Bone marrow (tissue), 2 donors: Measurements from ENCODE around the gene ZC3H13.

Experiments used
- DNase-seq, 2 donors: peaks; one replicate each; lab custom pipeline; 2025; lab: John Stamatoyannopoulos, UW

Gene ZC3H13

DNA sequence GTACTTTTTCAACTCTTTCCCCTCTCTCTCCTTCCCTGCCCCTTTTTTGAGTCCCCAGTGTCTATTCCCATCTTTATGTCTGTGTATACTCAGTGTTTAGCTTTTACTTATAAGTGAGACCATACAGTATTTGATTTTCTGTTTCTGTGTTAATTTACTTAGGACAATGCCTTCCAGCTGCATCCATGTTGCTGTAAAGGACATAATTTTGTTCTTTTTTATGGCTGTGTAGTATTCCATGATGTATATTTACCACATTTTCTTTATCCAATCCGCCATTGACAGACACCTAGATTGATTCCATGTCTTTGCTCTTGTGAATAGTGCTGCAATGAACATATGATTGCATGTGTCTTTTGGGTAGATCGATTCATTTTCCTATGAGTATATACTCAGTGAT is 10.7 kb upstream of the ZC3H13 start:
- no peak for DNase-seq

DNA sequence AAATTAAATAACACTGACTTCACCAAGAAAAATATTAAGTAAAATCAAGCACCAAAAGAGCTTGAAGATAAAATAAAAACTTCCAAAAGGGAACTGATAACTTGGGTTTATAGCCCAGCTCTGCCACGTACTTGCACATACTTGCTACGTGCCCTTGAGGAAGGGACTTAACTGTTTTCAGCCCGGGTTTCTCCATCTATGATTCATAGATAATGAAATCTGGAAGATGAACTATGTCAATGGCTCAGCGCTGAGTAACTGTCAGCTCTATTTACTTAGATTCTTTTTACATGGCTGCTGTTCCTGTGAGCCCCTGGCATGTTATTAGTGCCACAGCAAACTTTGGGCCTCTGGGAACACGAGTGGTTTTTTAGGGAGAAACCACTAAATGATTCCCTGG is 9.6 kb upstream of the ZC3H13 start:
- no peak for DNase-seq

GRCh38 chr13:46059405-46059804 is 6.9 kb upstream of the ZC3H13 start:
- no peak for DNase-seq

DNA sequence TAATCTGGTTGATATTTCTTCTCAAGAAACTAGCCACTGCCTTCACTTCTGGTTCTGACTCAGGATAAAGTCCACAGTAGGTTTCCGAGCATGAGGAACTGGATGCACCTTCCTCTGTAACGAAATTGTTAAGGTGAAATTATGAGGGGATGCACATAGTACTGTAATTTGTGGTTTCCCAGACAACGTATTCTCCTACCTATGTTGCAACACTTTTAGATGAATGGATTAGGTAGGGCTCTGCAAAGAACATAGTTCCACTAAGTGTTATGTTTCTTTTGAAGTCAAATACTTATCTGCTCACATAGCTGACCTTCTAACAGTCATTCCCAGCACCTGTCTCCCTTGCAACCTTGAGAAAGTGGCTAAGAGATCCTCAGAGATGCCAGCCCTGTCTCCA is 5.7 kb upstream of the ZC3H13 start:
- DNase-seq, result no peak

DNA sequence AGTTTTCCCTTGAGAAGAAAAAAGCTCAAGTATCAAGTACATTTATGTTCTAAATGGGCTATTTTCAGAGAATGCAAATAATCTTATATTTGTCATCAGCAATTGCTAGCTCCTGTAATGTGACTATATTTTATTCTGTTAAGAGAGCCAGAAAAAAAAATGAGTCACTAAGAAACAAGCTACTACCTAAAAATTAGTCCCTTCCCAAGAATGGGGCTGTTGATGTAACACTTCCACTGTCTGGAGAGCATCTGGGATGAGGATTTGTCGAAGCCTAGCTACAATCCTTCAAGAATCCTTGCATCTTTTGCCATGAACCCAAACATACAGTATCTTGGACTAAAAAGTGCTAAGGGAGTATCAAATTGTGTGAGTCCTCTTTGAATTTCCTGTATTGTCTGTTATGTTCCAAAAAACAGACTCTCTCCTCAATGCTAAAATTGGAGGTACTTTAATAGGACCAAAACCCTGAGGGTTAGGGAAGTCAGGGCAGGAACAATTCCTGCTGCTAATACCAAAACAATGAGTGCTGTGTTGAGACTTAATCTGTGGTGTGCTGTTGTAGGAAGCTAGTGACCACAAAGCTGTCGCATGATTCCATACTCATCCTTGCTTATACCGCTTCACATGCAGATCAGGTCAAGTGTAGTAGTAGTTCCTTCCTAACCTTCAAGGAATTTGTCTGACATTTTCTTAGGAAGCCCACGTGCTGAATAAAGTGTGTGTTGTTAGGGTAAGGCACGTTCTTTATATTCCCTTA is 4.9 kb upstream of the ZC3H13 start:
- no peak for DNase-seq

DNA sequence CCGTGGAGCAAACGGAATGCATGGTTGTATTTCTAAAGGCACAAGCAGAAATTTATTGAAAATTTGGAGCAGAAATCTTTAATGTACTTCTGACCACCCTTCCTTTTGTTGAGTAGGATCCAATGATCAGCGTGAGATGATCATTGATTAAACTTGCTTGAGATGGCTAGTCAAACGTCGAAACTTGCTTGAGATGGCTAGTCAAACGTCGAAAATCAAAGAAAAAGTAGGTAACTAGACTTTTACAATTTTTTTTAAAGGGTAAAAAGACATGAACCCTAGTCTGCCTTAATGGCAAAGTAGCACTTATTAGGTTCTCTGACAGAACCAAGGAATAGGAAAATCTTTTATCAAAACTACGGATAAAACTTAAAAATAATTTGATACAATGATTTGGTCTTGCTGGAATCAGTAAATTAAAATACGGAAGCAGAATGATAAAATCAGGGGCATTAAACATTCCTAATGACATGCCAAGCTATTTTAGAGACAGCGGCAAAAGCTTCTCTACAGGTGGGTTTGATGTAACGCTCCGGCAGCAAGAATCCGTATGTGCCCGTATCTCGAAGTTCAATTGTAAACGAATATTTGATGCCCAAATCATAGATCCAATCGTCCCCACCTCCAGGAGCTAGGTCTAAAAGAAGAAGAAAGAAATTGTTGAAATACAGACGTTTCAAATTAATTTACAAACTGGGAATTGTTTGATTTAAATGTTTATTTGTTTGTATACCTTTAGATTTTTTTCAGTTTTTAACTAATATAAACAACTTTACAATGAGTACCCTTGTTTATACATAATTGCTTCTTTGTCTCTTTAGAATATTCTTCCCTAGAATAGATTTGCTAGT is 841 bp upstream of the ZC3H13 start:
- DNase-seq, result no peak

- DNase-seq, result no peak
Measured at GRCh38 chr13:46051968-46052318, 603 bp downstream of the ZC3H13 start.

DNA sequence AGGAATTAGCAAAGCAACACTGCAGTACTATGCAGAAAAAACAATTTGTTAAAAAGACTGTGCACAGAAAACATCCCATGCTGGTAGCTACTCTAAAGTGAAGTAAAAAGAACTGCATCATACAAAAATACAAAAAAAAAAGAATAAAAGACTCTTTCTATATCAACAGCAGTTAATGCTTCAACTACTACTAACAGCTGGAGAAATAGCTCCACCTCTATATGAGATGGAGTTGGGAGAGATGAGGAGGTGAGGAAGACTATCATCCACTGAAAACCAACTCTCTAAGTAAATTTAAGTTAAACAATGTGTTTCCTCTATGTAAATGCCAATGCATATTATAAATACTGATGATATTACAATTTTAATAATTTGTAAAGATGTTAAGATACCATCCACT is 1.8 kb downstream of the ZC3H13 start:
- no peak for DNase-seq

DNA sequence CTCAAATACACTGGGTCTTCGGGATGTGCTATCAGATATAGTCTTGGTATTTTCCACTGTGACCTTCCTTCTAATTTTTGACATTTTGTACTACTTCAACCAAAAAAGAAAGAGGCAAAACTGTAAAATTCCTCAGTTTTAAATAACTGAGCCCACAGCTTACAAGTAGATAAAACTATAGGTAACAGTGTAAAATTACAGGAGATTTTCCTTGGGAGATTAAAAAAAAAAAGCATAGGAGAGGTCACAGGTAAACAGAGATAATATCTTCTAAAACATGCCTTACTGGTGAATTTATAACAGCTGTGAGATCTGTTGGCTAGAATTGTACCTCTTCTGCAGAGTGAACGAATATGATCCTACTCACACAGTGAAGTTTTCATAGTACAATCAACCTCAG is 7.1 kb downstream of the ZC3H13 start:
- no peak for DNase-seq

- DNase-seq, result no peak
Measured at GRCh38 chr13:46043647-46044046, 8.9 kb downstream of the ZC3H13 start.

DNA sequence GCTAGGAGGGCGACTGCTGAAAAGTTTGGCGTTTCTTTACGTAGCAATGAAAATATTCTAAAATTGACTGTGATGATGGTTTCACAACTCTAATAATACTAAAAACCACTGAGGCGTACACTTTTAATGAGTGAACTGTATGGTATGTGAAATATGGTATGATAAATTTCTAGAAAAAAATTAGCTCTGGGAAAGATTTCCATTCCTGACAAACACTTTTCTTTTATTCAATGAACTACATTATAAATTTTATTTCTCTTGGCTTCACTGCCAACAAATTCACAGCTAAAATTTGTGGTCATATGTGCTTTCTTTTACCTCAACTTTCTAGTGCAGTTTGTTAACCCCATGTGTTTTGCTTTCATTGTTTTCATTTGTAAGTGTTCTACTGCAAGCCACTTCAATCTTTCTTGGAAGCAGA is 11.1 kb downstream of the ZC3H13 start:
- DNase-seq, result no peak

GRCh38 chr13:46040763-46041162 is 11.8 kb downstream of the ZC3H13 start:
- DNase-seq, result no peak

DNA sequence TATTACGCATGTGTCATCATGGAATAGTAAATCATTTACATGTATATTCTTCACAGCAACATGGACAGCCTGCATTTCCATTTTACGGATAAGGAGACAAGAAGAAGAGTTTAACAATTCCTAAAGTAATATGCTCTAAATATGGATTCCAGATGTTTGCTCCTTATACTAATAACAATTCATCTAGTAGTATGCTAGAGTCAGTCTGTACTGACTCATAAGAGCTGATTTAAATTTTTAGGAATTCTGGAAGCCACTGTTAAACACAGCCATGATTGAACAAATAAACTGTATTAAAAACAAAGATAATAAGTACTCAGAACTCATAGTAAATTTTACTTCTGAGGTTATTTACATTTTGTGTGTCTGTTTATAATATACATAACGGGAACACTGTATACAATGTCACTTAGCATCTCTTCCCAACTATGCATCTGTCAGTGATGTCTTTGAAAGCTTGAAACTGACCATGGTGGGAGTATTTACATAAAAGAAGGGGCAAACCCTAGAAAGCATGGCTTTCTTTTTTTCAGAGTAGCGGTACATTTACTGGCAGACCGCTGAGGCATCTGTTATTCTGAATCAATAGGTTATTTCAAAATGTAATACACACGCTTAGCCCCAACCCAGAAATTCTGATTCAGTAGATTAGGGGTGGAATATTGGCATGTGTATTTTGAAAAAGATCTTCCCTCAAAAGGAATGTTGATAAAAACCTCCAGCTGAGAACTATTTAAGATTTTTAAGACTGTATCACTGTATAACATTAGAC is 12.9 kb downstream of the ZC3H13 start:
- no peak for DNase-seq

DNA sequence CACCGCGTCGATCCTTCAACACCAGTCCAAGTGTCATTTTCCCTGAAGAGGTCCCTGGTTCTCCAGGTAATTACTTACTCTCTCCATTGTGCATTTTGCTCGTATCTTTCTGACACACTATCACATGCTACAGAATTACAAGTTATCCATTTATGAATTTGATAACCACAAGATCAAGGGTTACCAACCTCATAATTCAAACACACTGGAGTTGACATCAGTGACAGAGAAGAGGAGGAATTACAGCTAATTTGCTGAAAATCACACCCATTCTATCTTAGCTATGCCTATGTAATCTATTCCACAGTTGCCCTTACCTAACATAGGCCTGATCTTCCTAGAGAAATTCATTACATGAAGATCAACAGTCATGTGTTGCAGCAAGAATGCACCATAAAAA is 14.2 kb downstream of the ZC3H13 start:
- no peak for DNase-seq

DNA sequence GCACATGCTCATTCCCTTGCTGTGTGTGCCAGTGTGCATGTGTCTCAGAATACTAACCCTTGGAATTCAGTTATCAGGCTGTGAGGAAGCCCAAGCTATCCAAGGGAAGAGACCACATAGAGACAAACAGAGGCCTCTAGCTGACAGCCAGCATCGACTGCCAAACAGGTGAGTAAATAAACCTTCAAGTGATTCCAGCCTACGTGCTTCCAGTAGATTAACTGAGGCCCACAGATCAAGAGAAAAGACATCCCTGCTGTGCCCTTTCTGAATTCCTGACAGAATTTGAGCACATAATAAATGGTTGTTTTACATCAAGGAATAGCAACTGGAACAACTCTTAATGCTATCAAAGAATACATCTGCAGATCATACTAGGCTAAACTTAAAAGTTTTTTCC is 17.5 kb downstream of the ZC3H13 start:
- no peak for DNase-seq

DNA sequence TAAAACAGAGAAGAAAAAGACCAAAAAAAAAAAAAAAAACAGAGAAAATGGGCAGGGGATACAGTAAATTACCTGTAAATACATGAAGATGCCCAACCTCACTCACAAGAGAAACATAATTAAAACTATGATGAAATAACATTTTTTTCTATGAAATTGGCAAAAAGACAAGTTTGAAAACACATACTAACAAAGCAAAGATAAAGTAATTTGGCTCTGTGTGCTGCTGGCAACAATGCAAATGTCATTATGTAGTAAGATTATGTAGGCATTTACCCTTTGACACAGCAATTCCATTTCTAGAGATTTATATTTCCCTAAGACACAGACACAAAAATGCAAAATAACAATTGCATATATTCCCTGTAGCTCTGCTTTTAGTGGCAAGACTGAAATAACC is 20.2 kb downstream of the ZC3H13 start:
- no peak for DNase-seq

DNA sequence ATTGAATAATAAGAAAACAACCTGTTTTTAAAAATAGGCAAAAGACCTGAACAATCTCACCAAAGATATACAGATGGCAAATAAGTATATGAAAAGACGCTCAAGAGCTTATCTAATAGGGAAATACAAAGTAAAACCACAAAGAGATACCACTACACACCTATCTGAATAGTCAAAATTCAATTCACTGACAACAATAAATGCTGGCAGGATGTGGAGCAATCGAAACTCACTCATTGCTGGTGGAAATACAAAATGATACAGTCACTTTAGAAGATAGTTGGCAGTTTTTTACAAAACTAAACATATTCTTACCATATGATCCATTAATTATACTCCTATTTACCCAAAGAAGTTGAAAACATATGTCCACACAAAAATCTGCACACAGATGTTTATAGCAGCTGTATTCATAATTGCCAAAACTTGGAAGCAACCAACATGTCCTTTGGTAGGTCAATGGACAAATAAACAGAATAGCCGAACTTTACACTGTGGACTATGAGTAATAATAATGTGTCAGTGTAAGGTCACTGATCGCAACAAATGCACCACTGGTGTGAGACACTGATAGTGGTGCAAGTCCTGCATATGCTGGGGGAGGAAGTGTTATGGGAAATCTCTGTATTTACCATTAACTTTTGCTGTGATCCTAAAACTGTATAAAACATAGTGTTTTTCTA is 20.8 kb downstream of the ZC3H13 start:
- DNase-seq, result no peak

DNA sequence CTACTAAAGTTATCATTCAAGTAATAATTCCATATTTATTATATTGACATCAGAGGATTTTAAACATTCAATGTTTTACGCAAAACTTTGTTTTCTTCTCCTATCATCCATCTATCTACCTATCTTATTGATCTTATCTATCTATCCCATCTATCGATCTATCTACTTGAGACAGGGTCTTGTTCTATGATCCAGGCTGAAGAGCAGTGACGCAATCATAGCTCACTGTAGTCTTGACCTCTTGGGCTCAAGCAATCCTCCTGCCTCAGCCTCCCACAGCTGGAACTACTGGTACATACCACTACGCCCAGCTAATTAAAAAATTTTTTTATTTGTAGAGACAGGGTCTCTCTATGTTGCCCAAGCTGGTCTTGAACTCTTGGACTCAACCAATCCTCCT is 27.4 kb downstream of the ZC3H13 start:
- DNase-seq, result no peak

- DNase-seq, result no peak
Measured at GRCh38 chr13:46022481-46022880, 30.1 kb downstream of the ZC3H13 start.

DNA sequence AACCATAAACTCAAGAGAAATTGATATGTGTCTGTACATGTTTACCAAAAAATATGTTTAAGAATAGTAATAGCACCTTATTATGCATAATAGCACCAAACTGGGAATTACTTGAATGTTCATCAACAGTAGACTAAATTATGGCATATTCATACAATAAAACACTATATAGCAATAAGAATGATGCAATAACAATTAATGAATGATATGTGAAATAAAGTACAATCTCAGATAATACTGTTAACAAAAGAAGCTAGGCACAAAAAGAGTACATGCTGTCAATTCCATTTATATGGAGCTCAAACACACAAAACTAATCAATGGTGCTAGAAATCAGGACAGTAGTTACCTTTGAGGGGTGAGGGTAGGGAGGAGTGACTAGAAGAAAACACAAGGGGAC is 36.3 kb downstream of the ZC3H13 start:
- DNase-seq, result no peak

DNA sequence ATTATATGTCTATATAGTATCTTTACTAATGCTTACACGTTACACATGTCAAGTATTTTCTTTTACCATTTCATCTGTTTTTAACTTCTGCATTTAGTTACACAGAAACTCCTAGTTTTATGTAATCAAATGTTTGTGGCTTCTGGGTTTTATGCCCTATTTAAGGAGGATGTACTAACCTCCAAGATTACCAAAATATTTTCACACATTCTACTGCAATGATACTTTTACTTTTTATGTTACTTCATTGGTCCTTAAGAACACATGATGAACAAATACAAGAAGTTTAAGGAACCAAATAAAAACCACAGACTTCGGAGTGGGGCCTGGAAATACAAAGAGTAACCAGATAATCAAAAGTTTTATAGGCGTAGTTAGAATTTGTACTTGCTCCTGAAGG is 37.2 kb downstream of the ZC3H13 start:
- no peak for DNase-seq

DNA sequence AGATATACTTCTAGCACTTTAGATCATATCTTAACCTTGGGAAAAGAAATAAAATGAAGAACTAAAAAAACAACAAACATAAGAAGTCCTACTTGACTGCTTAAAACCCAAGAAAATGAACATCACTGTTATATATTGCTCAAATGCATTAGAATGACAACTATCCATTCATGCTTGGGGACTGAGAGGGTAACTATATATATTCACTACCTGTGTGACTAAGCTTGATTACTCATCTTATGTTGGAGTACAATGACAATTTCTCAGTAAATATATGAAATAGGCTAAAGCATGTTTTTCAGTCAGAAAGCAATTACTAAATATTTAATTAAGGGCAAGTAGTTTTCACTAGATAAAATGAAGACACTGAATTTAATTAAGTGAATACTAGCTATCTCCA is 40.1 kb downstream of the ZC3H13 start:
- DNase-seq, result no peak
